HG03159 (cell line): ENCODE data around the gene IRS1.

Experiments
- ATAC-seq: cut with Tn5 transposase; IDR thresholded peaks from one replicate; pipeline ENCODE4 v1.9.1; 2021; ENCODE audit warnings: mild to moderate bottlenecking, moderate library complexity; ENCODE audit not compliant: unreplicated experiment

The IRS1 gene

GRCh38 chr2:226727251-226727650 is 72.4 kb downstream of the IRS1 start:
- no peak for ATAC-seq

DNA sequence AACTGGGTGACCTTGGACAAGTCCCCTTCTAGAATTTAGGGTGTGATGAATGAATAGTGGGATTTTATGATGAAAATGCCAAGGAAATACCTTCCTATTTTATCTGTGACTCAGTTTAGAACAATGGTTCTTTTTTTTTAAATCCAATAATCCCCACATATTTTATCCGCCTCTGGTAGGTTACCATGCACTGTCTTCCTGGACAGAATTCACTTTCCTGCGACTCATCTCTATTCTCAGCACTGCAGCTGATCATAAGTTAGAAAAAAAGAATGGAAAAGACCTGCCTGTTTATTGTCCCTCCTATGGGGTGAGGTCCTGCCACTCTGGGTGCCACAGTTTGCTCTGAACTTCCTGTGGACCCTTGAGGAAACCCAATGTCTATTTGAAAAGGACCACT is 73.1 kb downstream of the IRS1 start:
- no peak for ATAC-seq

DNA sequence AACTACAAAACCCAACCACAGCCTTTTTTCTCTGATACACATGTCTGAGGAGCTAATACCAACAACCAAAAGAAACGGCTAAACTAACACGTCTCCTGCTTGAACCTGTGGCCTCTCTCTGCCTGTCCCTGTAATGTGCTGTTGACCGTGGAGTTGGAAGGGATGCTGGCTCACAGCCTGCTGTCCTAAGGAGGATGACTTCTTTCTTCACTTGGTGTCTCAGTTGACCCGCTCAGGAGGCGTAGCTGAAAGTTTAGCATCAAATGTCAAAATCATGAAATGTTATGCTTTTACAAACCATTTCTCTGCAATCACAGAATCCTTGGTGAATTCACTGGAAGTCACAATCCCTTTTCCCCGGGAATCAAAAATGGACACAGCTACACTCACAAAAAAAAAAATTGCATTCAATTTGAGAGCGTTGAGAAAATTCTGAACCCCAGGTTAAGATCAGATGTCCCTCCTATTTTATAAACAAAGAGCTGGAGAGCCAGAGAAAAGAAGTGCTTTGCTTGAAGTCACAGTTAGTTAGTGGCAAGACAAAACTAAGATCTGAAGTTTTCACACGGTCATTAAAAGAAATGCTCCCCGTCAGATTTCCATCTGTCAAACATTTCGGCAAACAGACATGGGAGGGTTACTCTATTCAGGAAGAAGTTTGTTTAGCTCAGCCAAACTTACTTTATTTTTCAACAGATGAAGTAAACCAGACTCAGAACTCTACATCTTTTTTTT is 74.3 kb downstream of the IRS1 start:
- ATAC-seq = no peak

DNA sequence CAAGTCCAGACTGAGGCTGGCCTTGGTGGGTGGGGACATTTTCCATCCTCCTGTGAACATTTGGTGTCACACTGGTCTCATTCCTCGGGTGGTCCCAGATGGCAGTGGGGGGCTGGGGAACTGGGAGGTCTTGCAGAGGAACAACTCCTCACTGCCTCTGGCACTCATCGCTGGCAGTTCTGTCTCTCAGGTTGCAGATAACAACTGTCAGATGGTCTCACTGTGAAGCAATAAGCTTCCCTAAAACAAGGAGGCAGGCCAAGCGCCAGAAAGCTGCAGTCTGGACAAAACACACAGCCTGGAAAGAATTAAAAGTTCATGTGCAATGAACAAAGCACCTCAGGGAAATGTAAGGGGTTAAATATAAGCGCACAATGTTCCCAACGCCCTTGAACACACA is 78.1 kb downstream of the IRS1 start:
- ATAC-seq = no peak

- no peak for ATAC-seq
These were observed 78.7 kb downstream of the IRS1 start for GRCh38 chr2:226720948-226721347.

DNA sequence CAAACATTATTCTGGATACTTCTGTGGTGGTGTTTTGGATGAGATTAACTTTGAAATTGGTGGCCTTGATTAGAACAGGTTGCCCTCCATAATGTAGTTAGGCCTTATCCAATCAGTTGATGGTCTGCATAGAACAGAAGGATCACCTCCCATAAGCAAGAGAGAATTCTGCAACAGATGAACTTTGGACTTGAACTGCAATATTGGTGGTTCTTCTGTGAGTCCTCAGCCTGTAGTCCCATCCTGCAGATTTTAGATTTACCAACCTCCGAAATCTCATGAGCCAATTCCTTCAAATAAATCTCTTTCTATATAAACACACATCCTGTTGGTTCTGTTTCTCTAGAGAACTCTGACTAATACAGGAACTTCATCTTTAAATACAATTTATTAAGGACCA is 81.9 kb downstream of the IRS1 start:
- ATAC-seq = no peak

- peak; percentile 64 for ATAC-seq
These were observed 83.5 kb downstream of the IRS1 start for GRCh38 chr2:226716126-226716525.

DNA sequence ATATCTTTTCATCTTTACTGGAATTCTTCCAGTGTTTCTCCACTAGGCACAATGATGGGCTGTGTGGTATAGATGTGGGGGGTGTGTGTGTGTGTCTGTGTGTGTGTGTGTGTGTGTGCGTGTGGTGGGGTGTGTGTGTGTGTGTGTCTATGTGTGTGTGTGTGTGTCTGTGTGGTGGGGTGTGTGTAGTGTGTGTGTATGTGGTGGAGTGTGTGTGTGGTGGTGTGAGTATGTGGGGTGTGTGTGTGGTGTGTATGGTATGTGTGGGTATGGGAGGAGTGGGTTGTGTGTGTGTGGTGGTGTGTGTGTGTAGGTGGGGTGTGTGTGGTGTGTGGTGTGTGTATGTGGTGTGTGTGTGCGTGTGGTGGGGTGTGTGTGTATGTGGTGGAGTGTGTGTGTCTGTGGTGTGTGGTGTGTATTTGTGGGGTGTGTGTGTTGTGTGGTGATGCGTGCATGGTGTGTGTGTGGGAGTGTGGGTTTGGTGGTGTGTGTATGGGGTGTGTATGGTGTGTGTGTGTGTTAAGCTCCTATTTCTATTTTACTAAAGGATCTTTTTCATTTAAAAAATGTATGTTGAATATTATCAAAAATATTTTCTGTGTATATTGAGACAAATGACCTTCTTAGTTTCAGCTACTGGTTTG is 84.2 kb downstream of the IRS1 start:
- peak; percentile 4 for ATAC-seq

DNA sequence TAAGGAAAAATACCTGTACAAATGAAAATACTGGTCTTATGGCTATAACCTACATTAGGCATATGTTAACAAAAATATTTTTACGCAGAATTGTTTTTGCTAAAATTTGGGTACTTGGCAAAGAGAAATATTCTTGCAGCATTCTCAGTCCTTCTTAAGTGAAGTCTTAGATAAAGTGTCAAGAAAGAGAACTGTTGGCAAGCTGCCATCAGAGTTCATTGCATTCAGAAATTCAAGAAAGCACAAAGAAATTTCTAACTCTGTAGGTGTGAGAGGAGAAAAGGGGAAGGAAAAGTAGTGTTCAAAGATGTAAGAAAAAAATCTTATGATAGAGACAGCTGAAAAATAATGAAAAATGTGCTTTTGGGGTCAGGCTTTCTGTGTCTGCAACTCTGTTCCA is 86.7 kb downstream of the IRS1 start:
- ATAC-seq = no peak

DNA sequence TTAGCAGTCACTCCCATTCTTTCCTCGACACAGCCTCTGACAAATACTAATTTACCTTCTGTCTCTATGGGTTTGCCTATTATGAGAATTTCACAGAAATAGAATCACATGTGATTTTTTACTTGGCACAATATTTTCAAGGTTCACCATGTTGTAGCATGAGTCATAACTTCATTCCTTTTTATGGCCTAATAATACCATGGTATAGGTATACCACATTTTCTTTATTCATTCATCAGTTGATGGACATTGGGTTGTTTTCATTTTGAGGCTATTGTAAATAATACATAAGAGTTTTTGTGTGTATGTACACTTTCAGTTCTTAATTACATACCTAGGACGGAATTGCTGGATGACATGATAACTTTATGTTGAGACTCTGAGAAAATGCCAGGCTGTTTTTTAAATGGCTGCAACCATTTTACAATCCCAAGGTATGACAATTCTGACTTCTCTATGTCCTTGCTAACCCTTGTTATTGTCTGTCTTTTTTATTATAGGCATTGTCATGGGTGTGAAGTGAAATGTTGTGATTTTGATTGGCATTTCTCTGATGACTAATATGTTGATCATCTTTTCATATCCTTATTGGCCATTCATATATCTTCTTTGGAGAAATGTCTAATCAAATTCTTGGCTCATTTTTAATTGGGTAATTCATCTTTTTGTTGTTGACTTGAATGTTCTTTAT is 87.9 kb downstream of the IRS1 start:
- ATAC-seq = no peak

DNA sequence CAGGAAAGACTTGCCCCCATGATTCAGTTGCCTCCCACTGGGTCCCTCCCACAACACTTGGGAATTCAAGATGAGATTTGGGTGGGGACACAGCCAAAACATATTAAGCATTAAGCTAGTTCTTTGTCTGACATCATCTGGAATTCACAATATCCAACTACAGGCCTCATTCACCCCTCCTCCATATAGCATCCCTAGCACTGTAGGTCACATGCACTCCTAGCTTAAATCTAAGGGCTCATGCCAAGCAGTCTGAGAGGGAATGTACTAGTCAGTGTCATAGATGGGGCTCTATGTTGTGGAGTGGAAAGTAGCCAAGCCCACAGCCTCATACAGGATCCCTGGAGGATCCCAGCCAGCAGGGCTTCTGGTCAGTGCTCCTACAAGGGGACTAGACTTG is 92.1 kb downstream of the IRS1 start:
- no peak for ATAC-seq

- ATAC-seq = no peak
These were observed 93.7 kb downstream of the IRS1 start for GRCh38 chr2:226705965-226706364.

DNA sequence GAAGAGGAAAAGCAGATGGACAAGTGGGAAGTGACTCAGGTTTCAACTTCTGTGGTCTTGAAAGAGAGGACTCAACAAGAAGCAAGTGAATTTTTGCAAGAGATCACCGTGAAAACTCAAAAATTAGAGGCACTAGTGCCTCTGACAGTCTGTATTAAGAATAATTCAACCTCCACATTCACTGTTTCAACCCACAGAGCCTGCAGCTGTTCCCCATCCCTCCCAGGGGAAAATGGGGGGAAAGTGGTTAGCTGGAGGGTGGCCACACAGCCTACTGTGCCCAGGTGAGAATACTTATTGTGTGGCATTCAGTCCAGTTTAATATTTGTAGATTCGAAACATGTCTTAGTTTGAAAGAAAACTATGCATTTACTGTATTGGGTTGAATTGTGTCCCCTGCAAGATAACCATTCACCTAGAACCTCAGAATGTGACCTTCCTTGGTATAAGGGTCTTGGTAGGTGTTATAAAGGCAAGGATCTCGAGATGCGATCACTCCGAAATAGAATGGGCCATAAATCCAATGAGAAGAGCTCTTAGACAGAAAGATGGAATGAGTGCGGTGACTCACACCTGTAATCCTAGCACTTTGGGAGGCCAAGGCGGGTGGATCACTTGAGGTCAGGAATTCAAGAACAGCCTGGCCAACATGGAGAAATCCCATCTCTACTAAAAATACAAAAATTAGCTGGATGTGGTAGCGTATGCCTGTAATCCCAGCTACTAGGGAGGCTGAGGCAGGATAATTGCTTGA is 94.3 kb downstream of the IRS1 start:
- no peak for ATAC-seq

GRCh38 chr2:226703514-226703913 is 96.1 kb downstream of the IRS1 start:
- ATAC-seq = no peak

GRCh38 chr2:226702376-226702775 is 97.2 kb downstream of the IRS1 start:
- no peak for ATAC-seq

DNA sequence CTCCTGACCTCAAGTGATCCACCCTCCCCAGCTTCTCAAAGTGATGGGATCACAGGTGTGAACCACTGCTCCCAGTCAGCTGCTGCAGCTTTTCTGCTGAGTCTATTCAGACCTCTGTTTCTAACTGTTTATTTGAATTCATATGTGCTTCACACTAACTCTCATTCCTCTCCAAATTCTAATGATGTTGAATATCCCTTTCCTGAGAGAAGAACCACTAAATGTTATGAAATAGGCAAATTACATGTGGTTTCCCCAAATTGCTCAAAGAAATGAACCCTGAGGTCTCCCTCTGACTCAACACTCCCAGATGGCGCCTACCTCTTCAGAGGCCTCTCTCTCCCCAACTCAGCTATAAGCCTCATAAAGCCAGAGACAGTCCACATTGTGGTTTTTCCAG is 98.6 kb downstream of the IRS1 start:
- ATAC-seq = peak; percentile 56

- no peak for ATAC-seq
These were observed 100.3 kb downstream of the IRS1 start for GRCh38 chr2:226699321-226699720.

GRCh38 chr2:226698671-226699070 is 100.9 kb downstream of the IRS1 start:
- no peak for ATAC-seq

DNA sequence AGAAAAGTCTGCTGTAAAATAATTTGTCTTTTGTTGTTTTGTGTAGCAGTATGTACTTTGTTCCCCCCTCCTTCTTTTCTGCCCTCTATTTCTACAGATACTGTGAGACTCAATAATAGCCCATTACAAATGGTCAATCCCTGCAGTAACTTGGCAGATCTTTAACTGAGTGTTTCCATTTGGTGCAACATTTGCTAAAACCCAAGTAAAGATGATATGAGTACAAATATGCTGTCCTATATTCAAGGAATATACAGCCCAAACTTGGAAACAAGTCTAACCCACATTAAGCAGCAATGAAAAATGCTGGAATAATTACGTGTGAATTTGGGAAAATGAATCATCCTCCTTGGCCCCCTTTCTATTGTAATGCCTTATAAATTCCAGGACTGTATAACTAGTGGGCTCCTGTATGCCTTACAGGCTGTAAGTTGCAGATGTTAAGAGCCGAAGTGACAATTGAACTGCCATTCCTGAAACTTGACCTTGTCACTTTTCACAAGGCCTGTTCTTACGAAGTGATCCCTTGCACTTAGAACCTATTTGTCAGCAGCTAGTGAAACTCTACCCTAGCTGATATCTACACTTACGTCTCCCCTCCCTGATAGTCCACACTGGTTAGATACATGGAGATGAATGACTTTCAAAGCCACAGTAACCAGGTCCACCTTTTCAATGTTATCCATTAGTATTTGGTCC is 104.9 kb downstream of the IRS1 start:
- ATAC-seq = no peak

- ATAC-seq = no peak
These were observed 105.5 kb downstream of the IRS1 start for GRCh38 chr2:226694149-226694548.

GRCh38 chr2:226693521-226693920 is 106.1 kb downstream of the IRS1 start:
- ATAC-seq = no peak
